Cardiac muscle cell (in vitro differentiated cells and primary cell): ENCODE data around the gene RHOBTB1. TPM values are rescaled to one million over a fixed set of nuclear protein-coding genes. Genes with fewer than 3 reads are reported as not detected.

Experiments used
- DNase-seq, 2 donors: peaks; one replicate each; pipeline versions ENCODE4 v3.0.0 to v3.0.0-alpha.2; 2010 to 2017; ENCODE audit warnings: low read depth in 1 of 2, low spot score in 1 of 2
- H3K27ac ChIP-seq: fragments of 200-600 bp; sonication (generic); 2 replicates; pipeline ENCODE4 v1.5.1; 2016
- H3K27me3 ChIP-seq: fragments of 200-600 bp; sonication (generic); 2 replicates; pipeline ENCODE4 v1.6.0; 2016; ENCODE audit warnings: control low read depth
- H3K36me3 ChIP-seq: fragments of 200-600 bp; sonication (generic); 2 replicates; pipeline ENCODE4 v1.5.1; 2016; ENCODE audit warnings: control low read depth
- H3K4me1 ChIP-seq: fragments of 200-600 bp; sonication (generic); 2 replicates; pipeline ENCODE4 v1.8.1; 2017; ENCODE audit warnings: low read depth, mild to moderate bottlenecking, mixed run types
- H3K4me3 ChIP-seq: fragments of 200-600 bp; sonication (generic); 2 replicates; pipeline ENCODE4 v1.5.1; 2016; ENCODE audit warnings: mild to moderate bottlenecking
- H3K9me3 ChIP-seq: fragments of 200-600 bp; sonication (generic); 2 replicates; pipeline ENCODE4 v1.5.1; 2017; ENCODE audit warnings: low read depth, mild to moderate bottlenecking, control low read depth
- CTCF ChIP-seq: IDR thresholded peaks from 2 replicates; pipeline ENCODE4 v1.5.1; 2012; ENCODE audit warnings: low read depth, mild to moderate bottlenecking, low read length
- polyA plus RNA-seq: library from polyadenylated mRNA; unstranded; fragments of >200 nt; fragmentation: Nextera tagmentation; extraction: Ambion mirVana; gene quantifications from 2 replicates; pipeline ENCODE4 v1.2.1, GENCODE V29; 2016
- total RNA-seq: library from RNA; depleted of rRNA; stranded (reverse); fragments of >200 nt; gene quantifications from 2 replicates; pipeline ENCODE4 v1.2.3, GENCODE V29; 2016

The RHOBTB1 gene
- total and polyA plus RNA-seq, 2 experiments from 2014 or later, result 12.5 to 23.6 TPM

DNA sequence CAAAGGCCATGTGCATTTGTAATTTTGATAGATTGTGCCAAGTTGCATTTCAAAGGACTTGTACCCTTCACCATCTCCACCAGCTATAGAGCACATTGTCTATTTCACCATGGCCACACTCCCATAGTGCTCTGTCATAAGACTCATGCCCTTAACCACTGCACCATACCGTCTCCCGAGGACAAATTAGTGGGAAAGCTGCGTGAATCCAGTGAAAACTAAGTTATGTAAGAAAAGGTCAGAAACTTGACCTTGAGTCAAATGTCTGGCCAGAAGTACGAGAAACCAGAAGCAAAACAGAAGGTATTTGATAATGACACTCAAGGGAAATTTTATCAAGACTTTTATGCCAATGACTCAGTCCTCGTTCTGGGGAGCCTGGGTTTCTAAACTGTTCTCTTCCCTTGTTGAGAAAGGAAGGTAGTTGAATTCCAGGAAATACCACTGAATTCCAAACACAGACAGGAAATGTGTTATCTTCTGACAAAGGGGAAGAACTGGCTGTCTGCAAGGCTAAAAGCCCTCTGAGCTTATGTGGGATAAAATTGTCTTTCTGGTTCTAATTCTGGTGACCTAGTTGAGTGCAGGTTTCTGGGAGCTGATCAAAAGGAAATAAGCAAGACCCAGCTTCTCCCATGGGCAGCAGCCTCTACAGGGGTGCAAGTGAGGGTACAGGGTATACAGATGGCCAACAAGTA lies 116.0 kb downstream of the RHOBTB1 start:
- Histone ChIP-seq H3K27ac (no peak overlapping the region), H3K27me3 (no peaks in the 10 kb centered on the region), H3K9me3 (no peaks in the 10 kb centered on the region), H3K4me3 (no peak overlapping the region), H3K36me3 (no peaks in the 10 kb centered on the region), H3K4me1 (peaks cover 6% of the 10 kb centered on the region)
- no peak for TF ChIP-seq CTCF
- peak in 1 of 2 donors; percentile 92 for DNase-seq

DNA sequence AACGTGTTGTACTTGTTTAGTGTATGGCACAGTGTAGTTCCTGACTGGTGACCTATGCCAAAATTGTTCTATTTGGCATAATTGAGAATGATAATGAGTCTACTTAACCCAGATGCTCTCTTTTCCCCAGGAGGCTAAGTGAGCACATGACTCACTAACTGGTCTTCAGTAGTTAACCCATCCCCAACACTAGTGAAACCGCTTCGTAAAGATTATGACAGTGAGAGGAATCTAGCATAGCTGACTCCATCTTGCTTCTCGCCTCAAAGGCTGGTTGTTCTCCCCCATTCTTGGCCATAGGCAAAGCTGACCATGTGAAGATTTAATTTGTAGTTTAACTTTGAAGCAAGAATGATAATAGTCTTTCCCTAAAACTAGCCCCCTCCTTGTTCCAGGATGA lies 118.5 kb downstream of the RHOBTB1 start:
- TF ChIP-seq CTCF, result no peak
- Histone ChIP-seq H3K9me3 (no peaks in the 10 kb centered on the region), H3K4me1 (peaks cover 6% of the 10 kb centered on the region), H3K36me3 (no peaks in the 10 kb centered on the region), H3K4me3 (no peak overlapping the region), H3K27ac (no peak overlapping the region), H3K27me3 (no peaks in the 10 kb centered on the region)
- no peak for DNase-seq

- no peaks in the 10 kb centered on the region for H3K36me3 ChIP-seq
- H3K27me3 ChIP-seq, result no peaks in the 10 kb centered on the region
- TF ChIP-seq CTCF, result no peak
- H3K4me3 ChIP-seq, result no peak overlapping the region
- peaks cover 6% of the 10 kb centered on the region for H3K4me1 ChIP-seq
- no peak overlapping the region for H3K27ac ChIP-seq
- no peak for DNase-seq
- no peaks in the 10 kb centered on the region for H3K9me3 ChIP-seq
Observed at GRCh38 chr10:60823324-60823723, 120.7 kb downstream of the RHOBTB1 start.

DNA sequence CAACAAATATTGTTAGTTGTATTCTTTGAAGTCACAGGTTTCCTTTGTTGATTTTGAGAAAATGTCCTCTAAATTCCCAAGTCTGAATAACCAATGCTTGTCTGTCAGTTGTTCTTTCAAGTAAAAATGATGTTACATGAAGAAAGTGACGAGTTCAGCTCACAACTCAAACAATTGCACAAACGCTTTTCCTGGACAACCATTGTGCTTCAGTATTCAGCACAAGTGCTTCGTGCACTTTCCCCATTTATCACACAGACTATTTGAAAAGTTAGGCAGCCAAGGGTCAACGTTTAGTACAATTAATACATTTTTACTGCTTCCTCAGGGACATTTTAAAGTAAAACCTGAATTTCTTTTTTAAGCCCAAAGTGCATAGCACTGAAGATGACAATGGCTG lies 121.2 kb downstream of the RHOBTB1 start:
- H3K27me3 ChIP-seq, result no peaks in the 10 kb centered on the region
- H3K36me3 ChIP-seq, result no peaks in the 10 kb centered on the region
- no peak overlapping the region for H3K4me3 ChIP-seq
- no peak for DNase-seq
- H3K9me3 ChIP-seq, result no peaks in the 10 kb centered on the region
- peaks cover 1% of the 10 kb centered on the region for H3K4me1 ChIP-seq
- TF ChIP-seq CTCF, result no peak
- H3K27ac ChIP-seq, result no peak overlapping the region

DNA sequence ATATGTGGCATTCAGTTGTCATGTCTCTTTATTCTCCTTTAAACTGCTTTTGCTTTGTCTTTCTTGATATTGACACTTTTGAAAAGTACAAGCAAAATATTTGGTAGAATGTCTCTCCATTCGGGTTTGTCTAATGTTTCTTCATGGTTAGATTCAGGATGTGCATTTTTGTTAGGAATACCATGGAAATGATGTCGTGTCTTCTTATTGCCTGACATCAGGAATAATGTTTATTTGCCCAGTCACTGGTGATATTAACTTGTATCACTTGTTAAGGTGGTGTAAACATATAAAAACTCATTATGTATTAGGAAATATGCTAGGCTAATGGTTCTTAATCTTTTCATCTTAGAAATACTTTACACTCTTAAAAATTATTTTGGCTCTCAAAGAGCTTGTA lies 122.3 kb downstream of the RHOBTB1 start:
- Histone ChIP-seq H3K36me3 (no peaks in the 10 kb centered on the region), H3K9me3 (no peaks in the 10 kb centered on the region), H3K27me3 (no peaks in the 10 kb centered on the region), H3K27ac (no peak overlapping the region), H3K4me3 (no peak overlapping the region), H3K4me1 (no peaks in the 10 kb centered on the region)
- TF ChIP-seq CTCF, result no peak
- no peak for DNase-seq
